ENCODE measurements around the gene AGPAT4.

AGPAT4 gene

DNA sequence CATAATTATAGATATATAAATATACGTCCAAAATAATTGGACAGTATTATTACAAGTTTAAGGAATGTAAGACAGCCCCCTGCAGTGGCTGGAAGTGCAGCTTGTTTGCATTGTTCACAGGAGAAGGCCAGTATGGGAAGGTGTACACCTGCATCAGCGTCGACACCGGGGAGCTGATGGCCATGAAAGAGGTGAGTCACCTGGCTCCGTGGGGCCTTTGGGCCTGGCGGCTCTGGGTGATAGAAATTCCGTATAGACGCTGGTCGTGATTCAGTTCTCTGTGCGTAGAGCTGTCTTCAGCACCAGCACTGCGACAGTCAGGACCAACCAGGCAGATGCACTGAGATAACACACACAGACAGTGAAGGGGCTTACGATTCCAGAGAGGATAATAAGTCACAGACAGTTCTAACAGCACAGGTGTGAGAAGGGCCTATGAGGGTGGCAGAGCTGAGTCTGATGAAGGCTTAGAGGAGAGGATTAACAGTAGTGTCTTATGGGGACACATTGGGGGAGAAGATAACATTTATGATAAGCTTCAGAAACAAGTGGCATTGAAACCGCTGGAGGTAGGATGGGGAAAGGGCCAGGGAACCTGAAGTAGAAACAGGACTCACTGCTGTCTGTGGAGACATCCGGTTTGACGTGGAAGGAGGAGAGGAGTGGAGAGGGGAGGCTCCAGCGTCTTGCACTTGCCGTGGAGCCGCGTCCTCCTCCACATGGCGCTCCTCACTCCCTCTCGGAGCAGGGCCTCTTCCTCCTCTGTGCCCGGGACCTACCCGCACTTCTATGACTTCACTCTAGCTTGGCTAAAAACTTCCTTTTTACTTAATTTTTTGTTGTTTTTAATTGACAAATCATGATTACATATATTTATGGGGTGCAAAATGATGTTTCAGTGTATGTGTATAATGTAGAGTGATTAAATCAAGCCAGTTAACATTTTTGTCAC is 165.8 kb downstream of the AGPAT4 start:
- no peak for DNase-seq

DNA sequence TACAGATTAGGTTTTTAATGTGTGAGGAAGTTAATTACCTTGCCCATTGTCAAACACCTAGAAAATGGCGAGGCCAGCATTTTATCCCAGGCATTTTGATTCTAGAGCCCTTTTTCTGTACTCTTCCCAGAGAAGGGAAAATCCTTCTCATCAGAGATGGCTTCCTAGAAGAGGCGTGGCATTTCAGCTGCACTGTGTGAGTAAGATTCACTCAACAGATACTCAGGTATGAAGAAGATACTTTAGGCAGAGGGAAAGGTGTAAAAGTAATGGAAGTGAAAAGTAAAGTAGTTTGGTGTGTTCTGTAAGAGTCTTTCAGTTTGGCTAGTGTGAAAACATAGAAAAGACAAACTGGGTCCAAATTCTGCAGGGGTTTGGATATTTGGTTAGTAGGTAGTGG is 168.5 kb downstream of the AGPAT4 start:
- DNase-seq = no peak

- DNase-seq = no peak
These were observed 168.9 kb downstream of the AGPAT4 start for GRCh38 chr6:161104966-161105365.

- DNase-seq = no peak
These were observed 170.4 kb downstream of the AGPAT4 start for GRCh38 chr6:161103475-161103874.

GRCh38 chr6:161101517-161101916 is 172.3 kb downstream of the AGPAT4 start:
- no peak for DNase-seq

GRCh38 chr6:161100072-161100471 is 173.8 kb downstream of the AGPAT4 start:
- no peak for DNase-seq

GRCh38 chr6:161095916-161096315 is 177.9 kb downstream of the AGPAT4 start:
- no peak for DNase-seq

- DNase-seq = no peak
These were observed 178.9 kb downstream of the AGPAT4 start for GRCh38 chr6:161094955-161095354.

- no peak for DNase-seq
These were observed 181.7 kb downstream of the AGPAT4 start for GRCh38 chr6:161091972-161092701.

- DNase-seq = no peak
These were observed 182.7 kb downstream of the AGPAT4 start for GRCh38 chr6:161091151-161091550.

DNA sequence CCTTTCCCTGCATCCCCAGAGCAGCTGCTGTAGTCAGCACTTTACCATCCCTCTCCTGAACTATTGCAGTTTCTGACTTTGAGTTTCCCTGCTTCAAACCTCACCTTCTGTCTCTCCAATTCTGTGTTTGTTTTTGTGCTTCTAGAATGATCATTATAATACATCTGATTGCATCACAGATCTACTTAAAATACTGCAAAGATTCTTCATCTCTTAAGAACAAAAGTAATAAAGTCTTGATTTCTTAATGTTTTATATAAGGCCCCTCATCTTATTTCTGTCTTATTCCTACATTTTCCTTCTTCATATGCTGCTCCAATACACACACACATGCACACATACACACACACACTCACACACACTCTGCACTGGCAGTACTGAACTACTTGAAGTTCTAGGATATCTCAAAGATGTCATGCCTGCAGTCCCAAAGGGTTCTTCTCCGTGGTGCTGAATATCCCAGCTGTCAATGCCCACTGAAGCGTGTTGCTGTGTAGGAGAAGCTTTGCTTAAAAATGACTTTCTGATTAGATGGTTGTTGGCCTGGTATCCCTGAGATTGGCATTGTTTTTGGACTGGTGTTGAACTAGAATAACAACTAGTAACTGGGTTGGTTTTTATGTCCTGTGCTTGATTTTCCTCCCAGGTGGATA is 185.1 kb downstream of the AGPAT4 start:
- no peak for DNase-seq

- no peak for DNase-seq
These were observed 188.6 kb downstream of the AGPAT4 start for GRCh38 chr6:161085246-161085645.

DNA sequence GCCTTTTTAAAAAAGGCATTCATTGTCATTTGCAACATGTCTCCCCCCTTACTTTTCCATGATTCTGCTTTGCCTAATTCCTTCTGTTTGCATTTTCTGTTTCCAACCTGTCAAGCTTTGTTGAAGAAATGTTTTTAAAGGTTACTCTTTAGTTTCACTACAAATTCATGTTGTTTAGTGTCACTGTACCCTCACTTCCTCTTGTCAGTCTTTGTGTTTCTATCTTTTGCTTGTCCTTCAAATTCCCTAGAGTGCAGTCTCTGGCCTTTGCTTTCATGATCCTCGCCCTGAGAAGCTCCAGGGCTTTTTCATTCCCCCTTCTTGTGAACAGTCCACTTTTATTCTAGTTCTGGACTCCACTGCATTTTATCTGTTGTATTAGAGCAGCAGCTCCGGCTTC is 191.6 kb downstream of the AGPAT4 start:
- DNase-seq = no peak

- DNase-seq = no peak
These were observed 193.4 kb downstream of the AGPAT4 start for GRCh38 chr6:161080263-161080970.

Measured in AML-193 (cell line).